Measurements from ENCODE around the gene CARD14.

The CARD14 gene

DNA sequence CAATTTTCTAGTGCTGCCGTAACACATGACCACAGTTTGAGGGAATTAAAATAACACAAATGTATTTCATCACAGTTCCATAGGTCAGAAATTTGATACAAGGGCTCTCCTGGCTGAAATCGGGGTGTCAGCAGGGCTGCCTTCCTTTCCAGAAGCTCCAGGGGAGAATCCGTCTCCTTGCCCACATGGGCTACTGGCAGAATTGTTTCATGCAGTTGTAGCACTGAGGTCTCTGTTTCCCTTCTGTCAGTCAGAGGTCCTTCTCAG lies 43.4 kb upstream of the CARD14 start:
- no peaks in the 10 kb centered on the region for H3K36me3 ChIP-seq (ENCODE audit: insufficient read depth, low read length)
- no peak overlapping the region for H3K4me2 ChIP-seq (ENCODE audit: low read depth, low read length, poor library complexity, severe bottlenecking)
- H3K27me3 ChIP-seq (ENCODE audit: insufficient read depth, low read length, poor library complexity, severe bottlenecking) = no peaks in the 10 kb centered on the region
- no peak overlapping the region for H3K4me3 ChIP-seq (ENCODE audit: low read length, poor library complexity, severe bottlenecking)
- H3K4me1 ChIP-seq (ENCODE audit: insufficient read depth, low read length, poor library complexity, severe bottlenecking) = no peaks in the 10 kb centered on the region
- no peaks in the 10 kb centered on the region for H3K9me3 ChIP-seq (ENCODE audit: insufficient read depth, low read depth, low read length)
- H3F3A ChIP-seq (ENCODE audit: low read depth) = no peaks in the 10 kb centered on the region
- no peaks in the 10 kb centered on the region for H4K20me1 ChIP-seq (ENCODE audit: insufficient read depth, low read length, poor library complexity, severe bottlenecking)
- no peaks in the 10 kb centered on the region for H3K79me2 ChIP-seq (ENCODE audit: insufficient read depth, low read length)
- no peak for TF ChIP-seq EZH2phosphoT487 (IDR thresholded peaks at IDR 0.05; ENCODE audit: borderline replicate concordance)
- TF ChIP-seq CTCF (conservative IDR thresholded peaks at IDR 0.05; ENCODE audit: low read length) = no peak
- H3K9me2 ChIP-seq (replicated peaks; ENCODE audit: low read depth, low read length) = no peaks in the 10 kb centered on the region
- H2AFZ ChIP-seq (ENCODE audit: low read length) = no peak overlapping the region
- H3K9ac ChIP-seq (ENCODE audit: low read depth, low read length, poor library complexity, severe bottlenecking) = no peak overlapping the region

DNA sequence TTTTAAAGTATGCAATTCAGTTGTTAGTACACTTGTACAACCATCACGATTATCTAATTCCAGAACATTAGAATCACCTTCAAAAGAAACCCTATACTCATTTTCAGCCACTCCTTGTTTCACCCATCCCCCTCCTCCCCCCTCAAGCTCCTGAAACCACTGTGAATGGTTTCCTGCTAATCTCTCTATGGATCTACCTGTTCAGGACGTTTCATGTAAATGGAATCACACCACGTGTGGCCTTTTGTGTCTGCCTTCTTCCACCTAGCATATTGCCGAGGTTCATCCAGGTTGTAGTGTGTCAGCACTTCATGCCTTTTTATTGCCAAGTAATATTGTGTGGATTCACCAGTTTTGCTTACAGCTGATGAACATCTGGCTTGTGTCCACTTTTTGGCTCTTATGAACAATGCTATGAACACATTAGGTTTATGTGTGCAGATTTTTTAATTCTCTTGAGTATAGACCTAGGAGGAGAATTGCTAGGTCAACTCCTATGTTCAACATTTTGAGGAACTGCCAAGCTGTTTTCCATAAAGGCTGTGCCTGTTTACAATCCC lies 40.7 kb upstream of the CARD14 start:
- Histone ChIP-seq H3K79me2 (ENCODE audit: insufficient read depth, low read length) (no peaks in the 10 kb centered on the region), H3K4me2 (ENCODE audit: low read depth, low read length, poor library complexity, severe bottlenecking) (no peak overlapping the region), H2AFZ (ENCODE audit: low read length) (no peak overlapping the region), H3K9me3 (ENCODE audit: insufficient read depth, low read depth, low read length) (no peaks in the 10 kb centered on the region), H3K9me2 (replicated peaks; ENCODE audit: low read depth, low read length) (no peaks in the 10 kb centered on the region), H3K4me3 (ENCODE audit: low read length, poor library complexity, severe bottlenecking) (no peak overlapping the region), H3F3A (ENCODE audit: low read depth) (no peaks in the 10 kb centered on the region), H4K20me1 (ENCODE audit: insufficient read depth, low read length, poor library complexity, severe bottlenecking) (no peaks in the 10 kb centered on the region), H3K4me1 (ENCODE audit: insufficient read depth, low read length, poor library complexity, severe bottlenecking) (no peaks in the 10 kb centered on the region), H3K27me3 (ENCODE audit: insufficient read depth, low read length, poor library complexity, severe bottlenecking) (no peaks in the 10 kb centered on the region), H3K36me3 (ENCODE audit: insufficient read depth, low read length) (peaks cover 12% of the 10 kb centered on the region; the same call in 1 of the 2 replicates), H3K9ac (ENCODE audit: low read depth, low read length, poor library complexity, severe bottlenecking) (no peak overlapping the region)
- TF ChIP-seq EZH2phosphoT487 (IDR thresholded peaks at IDR 0.05; ENCODE audit: borderline replicate concordance) (no peak), CTCF (conservative IDR thresholded peaks at IDR 0.05; ENCODE audit: low read length) (no peak)

- Histone ChIP-seq H3K79me2 (ENCODE audit: insufficient read depth, low read length) (no peaks in the 10 kb centered on the region), H2AFZ (ENCODE audit: low read length) (no peak overlapping the region), H3K9ac (ENCODE audit: low read depth, low read length, poor library complexity, severe bottlenecking) (no peak overlapping the region), H3K36me3 (ENCODE audit: insufficient read depth, low read length) (peaks cover 31% of the 10 kb centered on the region; the same call in 1 of the 2 replicates), H4K20me1 (ENCODE audit: insufficient read depth, low read length, poor library complexity, severe bottlenecking) (no peaks in the 10 kb centered on the region), H3K27me3 (ENCODE audit: insufficient read depth, low read length, poor library complexity, severe bottlenecking) (no peaks in the 10 kb centered on the region), H3K9me3 (ENCODE audit: insufficient read depth, low read depth, low read length) (no peaks in the 10 kb centered on the region), H3K9me2 (replicated peaks; ENCODE audit: low read depth, low read length) (no peaks in the 10 kb centered on the region), H3F3A (ENCODE audit: low read depth) (no peaks in the 10 kb centered on the region), H3K4me3 (ENCODE audit: low read length, poor library complexity, severe bottlenecking) (no peak overlapping the region), H3K4me1 (ENCODE audit: insufficient read depth, low read length, poor library complexity, severe bottlenecking) (no peaks in the 10 kb centered on the region), H3K4me2 (ENCODE audit: low read depth, low read length, poor library complexity, severe bottlenecking) (no peak overlapping the region)
- no peak for TF ChIP-seq CTCF (conservative IDR thresholded peaks at IDR 0.05; ENCODE audit: low read length)
- TF ChIP-seq EZH2phosphoT487 (IDR thresholded peaks at IDR 0.05; ENCODE audit: borderline replicate concordance) = no peak
Observed at GRCh38 chr17:80130992-80131391, 38.8 kb upstream of the CARD14 start.
